CMK (cell line): Measurements from ENCODE around the gene SERTAD3.
"Not testable (repeated sequence)": the region's sequence is repeated elsewhere in the genome, so short reads cannot be mapped to it uniquely, and the experiment has no call there.

Experiments used
- DNase-seq: peaks from one replicate; pipeline ENCODE4 v3.0.0-alpha.2; 2010; ENCODE audit warnings: low read depth

The SERTAD3 gene, protein sequence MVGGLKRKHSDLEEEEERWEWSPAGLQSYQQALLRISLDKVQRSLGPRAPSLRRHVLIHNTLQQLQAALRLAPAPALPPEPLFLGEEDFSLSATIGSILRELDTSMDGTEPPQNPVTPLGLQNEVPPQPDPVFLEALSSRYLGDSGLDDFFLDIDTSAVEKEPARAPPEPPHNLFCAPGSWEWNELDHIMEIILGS

DNA sequence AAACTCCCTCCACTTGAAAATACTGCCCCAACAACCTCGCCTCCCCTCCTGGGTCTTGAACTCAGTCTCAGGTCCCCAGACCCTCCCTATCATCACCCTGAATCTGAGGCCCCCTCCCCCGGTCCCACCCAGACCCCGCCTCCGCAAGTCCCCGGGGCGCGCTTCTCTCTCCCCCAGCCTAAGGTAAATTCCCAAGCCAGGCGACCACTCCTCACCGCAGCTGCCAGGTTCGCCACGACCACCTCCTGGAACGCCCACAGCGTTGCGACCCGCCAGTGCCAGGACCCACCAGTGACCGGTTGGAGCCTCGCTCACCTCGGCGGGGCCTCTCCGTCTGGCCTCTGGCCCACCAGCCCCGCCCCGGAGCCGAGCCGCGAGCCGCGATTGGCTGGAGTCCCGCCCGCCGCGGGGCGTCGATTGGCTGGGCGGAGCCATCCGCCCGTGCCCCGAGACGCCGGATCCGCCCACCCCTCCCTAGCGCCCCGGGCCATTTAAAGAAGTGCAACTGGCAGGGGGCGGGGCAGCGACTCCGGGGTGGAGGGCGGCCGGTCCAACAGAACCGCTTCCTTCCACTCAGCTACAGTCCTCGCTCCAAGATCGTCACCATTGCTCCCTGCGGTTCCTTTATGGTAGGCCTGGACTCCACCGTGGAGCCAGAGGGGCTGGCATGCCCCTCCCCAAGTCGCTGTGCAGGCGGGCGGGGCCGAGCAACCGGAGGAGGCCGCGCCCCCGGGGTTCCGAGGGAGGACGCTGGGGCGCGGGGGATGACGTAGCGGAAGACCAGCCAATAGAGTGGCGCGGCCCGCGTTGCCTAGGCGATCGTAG lies at the start of gene SERTAD3:
SERTAD3 (minus strand) TSS at position 336 of the 825 bp plus-strand sequence. CDS start 2,255 bp downstream, outside the sequence.
- peak; percentile 83 for DNase-seq

DNA sequence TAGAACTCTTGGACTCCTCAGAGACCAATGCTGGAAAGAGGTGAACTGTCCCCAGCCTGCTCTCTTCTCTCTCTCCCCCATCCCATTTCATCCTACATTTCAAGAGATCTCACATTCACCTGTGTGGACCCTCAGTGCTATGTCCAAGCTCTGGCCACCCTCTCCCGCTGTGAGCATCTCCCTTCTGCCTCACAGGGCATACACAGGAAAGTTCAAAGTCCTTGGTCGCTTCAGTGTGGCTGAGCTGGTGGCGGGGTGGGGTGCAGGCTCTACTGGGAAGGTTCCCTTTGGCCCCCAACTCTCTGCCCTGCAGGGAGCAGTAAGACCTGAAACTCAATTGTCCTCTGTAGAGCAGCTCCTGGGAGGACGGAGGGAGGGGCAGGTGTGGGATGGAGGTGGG lies 49.6 kb upstream of the SERTAD3 start:
- DNase-seq, result no peak

DNA sequence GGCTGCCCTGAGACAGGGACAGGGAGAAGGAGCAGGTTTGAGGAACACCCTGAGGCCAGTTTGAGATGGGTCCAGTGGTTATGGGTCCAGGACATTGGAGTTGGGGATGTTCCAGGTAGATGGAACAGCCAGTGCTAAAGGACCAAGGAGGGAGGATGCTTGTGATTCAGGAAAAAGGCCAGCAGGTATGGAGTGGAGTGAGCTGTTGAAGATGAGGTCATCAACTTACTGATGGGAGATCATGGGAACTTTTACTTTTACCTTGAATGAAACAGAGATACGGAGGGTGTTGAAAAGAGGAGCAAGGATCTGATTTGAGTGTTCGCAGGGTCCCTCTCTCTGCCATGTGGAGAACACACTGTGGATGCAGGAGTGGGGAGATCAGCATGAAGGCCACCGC lies 48.1 kb upstream of the SERTAD3 start:
- no peak for DNase-seq

DNA sequence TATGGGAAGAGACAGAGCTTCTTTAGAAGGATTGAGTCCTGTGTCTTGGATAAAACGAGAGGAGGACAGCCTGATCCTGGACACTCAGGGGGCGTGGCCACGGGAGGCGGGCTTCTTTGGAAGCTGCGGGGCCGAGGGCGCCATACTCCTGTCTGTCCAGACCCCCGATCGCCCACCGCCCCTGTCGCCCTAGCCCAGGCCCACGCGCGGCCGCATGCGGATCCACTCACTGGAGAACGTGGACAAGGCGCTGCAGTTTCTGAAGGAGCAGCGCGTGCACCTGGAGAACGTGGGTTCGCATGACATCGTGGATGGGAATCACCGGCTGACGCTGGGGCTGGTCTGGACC lies 45.7 kb upstream of the SERTAD3 start:
- DNase-seq, result no peak

DNA sequence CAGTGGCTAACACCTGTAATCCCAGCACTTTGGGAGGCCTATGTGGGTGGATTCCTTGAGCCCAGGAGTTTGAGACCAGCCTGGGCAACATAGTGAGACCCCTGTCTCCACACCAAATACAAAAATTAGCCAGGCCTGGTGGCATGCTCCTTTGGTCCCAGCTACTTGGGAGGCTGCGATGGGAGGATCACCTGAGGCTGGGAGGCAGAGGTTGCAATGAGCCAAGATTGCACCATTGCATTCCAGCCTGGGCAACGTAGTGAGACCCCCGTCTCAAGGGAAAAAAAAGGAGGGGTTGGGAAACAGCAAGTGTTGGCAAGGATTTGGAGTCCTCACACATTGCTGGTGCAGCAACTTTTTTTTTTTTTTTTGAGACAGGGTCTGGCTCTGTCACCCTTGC lies 41.9 kb upstream of the SERTAD3 start:
- no peak for DNase-seq

DNA sequence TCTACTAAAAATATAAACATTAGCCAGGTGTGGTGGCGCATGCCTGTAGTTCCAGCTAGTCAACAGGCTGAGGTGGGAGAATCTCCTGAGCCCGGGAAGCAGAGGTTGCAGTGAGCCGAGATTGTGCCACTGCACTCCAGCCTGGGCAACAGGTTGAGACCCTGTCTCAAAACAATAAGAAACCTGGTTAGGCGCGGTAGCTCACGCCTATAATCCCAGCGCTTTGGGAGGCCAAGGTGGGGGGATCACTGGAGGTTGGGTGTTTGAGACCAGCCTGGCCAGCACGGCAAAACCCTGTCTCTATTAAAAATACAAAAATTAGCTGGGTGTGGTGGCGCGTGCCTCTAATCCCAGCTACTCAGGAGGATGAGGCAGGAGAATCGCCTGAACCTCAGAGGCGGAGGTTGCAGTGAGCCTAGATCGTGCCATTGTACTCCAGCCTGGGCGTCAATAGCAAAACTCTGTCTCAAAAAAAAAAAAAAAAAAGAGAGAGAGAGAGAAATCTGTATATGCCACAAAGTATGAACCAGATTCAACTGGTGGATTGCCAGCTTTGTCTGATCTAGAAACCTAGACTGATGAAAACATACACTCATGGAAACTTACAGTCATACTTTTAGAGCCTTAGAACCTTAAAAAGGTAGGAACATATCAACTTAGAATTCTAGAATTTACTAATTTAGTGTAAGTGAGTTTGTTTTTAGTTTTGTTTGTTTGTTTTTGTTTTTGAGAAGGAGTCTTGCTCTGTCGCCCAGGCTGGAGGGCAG lies 31.9 kb upstream of the SERTAD3 start:
- DNase-seq, result not testable (repeated sequence)

DNA sequence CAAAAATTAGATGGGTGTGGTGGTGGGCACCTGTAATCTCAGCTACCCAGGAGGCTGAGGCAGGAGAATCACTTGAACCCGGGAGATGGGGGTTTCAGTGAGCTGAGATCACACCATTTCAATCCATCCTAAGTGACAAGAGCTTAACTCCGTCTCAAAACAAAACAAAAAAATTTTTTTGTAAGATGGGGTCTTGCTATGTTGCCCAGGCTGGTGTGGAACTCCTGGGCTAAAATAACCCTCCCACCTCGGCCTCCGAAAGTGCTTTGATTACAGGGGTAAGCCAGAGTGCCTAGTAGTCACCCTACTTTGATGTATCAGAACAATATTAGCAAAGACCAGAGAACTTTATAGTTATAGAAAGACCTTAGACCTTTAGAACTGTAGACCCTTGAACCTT lies 30.6 kb upstream of the SERTAD3 start:
- DNase-seq, result no peak

DNA sequence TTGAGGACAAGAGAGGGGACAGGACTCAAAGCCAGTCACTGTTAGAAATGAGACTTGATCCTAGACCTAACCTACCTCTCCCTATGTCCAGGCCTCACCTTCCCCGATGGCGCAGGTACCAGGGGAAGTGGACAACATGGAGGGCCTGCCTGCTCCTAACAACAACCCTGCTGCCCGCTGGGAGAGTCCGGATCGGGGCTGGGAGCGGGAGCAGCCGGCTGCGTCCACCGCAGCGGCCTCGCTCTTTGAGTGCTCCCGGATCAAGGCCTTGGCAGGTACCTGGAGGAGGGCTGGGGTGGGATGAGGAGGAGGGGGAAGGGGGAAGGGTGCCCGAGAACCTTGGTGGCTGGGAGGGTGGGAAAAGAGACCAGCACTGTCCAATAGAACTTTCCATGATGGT lies 28.4 kb upstream of the SERTAD3 start:
- no peak for DNase-seq

DNA sequence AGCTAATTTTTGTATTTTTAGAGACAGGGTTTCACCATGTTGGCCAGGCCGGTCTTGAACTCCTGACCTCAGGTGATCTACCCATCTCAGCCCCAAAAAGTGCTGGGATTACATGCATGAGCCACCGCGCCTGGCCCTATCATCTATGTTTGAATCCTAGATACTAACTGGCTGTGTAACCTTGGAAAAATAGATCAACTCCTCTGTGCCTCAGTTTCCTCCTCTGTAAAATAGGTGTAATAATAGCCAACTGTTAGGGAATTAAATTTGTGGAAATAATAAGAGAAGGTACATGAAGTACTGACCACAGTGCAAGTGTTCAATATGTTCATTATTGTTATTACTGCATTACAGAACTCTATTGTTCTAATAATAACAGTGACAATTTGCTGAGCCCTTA lies 27.0 kb upstream of the SERTAD3 start:
- DNase-seq, result no peak

DNA sequence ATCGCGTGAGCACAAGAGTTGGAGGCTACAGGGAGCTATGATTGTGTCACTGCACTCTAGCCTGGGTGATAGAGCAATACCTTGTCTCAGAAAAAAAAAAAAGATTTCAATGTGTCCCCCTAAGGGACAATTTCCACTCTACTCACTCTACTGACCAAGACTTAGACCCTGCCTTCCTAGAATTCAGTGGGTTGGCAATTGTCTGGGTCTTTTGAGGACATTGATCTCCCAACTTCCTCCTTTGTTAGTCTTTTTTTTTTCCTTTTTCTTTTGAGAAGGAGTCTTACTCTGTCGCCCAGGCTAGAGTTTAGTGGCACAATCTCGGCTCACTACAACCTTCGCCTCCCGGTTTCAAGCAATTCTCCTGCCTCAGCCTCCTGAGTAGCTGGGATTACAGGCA lies 24.9 kb upstream of the SERTAD3 start:
- no peak for DNase-seq

DNA sequence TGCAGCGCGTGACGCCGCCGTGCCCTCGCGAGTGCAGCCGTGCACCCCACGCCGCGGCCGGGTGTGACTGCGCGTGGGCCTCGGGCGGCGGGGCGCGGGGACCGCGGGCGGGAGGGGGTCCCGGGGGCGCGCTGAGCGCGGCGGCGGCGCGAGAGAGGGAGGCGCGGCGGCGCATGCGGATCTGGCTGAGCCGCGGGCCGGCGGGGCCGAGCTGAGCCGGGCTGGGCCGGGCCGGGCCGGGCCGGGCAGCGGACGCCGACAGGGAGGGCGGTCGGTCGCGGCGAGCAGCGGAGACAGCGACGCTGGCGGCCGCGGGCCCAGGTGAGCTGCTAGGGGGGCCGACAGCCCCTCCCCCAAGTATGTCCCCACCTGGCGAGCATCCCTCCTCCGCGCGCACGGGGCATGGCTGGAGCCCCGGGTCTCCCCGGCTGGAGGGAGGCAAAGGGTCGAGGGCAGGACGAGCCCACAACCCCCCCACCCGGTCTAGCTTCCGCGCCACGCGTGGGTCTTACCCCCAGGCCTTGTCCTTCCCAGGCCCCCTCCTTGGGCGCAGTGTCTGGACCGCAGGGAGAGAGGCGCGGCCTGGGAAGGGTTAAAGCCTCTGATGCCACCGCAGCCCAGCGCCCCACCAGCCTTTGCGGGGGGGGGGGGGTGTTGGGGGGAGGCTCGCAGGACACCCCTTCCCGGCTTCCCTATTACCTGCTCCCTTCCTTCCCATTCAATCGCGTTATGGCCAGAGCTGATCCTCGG lies 23.0 kb upstream of the SERTAD3 start, which contains the start of gene SPTBN4:
SPTBN4 (plus strand) TSS at position 17 of the 750 bp plus-strand sequence. CDS start 5,621 bp downstream, outside the sequence.
- no peak for DNase-seq

DNA sequence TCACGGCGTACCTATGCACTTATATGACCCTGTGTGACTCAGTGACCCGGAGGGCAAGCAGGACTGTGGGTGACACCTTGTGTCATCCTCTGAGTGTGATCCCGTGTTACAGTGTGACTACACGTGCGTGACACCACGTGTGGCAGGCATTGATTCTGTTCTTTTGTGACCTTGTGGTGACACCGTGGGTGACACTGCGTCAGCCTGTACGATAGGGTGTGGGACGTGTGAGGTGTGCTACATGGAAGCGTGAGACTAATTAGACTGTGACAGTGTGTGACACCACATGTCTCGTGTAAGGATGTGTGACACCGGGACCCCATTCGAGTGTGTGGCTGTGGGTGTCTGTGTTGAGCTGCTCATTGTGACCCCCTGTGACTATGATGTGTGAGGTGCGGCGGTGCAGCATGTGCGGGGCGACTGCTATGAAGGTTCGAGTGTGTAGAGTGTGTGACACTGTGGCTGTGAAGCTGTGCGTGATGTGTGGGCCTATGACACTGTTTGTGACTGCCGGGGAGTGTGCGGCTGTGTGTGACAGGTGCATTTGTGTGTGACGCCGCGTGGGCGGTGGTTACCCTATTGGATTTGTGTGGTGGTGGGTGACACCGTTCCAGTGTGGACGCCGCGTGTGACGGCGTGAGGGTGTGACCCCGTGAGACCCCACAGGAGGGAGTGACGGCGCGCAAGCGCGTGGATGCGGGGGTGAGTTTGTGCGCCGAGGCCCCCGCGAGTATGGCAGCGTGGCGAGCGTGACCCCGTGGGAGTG lies 22.3 kb upstream of the SERTAD3 start:
- no peak for DNase-seq

DNA sequence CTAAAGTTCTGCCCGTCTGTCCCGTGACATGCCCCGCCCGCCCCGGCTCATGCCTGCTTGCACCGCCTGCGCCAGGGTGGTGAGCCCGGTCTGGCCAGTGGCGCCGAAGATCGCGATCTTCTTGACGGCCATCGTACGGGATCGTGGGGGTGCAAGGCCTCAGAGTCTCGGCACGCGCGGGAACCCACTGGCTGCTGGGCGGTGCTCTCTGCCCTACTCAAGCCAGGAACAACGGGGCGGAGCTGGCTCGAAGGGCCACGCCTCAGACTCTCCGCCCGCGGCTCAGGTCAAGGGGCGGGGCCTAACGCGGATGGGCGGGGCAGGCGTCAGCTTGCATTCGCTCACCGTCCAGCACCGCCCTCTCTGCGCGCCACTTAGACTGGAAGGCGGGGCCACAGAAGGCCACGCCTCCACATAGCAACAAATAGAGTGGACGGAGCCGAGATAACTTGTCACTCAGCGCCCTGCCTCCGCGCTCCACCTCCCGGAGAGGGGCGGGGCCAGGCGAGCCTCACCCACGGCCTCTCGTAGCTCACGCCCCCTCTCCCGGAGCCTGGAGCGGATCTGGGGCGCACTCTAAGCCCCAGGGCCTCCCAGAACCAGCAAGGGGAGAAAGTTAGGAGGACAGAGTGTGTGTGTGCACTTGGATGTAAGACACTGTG lies 21.6 kb upstream of the SERTAD3 start, which contains the start of gene BLVRB:
BLVRB (minus strand) TSS at position 189 of the 662 bp plus-strand sequence; CDS start at position 132, 57 bp downstream.
- DNase-seq, result peak; percentile 97

DNA sequence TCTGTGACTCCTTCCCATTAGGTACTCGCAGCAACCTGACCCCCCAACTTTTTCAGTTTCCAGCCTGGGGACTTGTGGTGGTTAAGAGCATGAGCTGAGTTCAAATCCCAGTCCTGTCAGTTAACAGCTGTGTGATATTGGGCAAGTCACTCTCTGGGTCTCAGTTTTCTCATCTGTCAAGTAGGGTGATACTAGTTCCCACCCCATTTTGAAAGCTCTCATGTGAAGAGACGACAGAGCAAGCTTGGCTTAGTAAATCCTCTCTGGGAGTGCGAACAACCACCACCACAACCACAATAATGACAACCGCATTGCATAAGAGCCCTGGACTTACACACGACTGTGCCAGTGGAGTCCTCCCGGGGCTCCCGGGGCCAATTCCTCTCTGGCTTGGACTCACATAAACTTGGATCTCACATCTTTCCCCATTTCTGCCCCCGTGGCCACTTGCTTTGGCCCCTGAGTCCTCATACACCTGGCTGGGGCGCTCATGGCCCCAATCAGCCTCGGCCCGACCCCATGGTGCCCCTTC lies 21.0 kb upstream of the SERTAD3 start:
- DNase-seq, result peak; percentile 58

DNA sequence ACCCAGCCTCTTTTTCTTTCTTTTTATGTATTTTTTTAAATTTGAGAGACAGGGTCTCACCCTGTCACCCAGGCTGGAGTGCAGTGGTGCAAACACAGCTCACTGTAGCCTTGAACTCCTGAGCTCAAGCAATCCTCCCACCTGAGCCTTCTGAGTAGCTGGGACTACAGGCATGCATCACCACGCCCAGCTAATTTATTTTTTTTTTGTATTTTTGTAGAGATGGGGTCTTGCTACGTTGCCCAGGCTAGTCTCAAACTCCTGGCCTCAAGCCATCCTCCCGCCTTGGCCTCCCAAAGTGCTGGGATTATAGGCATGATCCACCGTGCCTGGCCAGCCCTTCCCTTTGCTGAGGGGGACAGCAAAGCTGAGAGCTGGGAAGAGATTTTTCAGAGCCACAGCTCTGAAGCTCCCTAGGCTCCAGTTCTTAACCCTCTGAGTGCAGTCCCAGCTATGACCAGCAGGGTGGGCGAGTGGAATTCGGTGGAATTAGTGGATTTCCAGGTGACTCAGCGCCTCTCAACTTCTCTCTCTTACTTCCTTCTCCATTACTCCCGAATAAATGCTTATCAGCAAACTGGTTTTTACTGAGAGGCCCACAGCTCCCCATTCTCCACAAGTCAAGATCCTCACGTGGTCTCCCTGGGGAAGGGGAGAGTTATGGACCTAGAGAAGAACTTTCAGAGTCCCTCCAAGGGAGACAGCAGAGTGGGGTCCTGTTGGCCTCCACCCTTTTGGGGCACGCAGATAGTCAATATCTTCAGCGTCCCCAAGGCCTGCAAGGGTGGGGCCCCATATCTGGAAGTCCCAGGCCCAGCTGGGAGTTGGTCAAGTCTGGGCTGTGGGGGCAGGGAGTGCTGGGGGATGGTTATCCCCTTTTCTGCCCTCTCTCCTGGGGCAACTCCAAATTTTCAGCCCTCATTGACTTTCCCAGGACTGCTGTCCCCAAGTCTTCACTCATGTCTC lies 20.2 kb upstream of the SERTAD3 start:
- DNase-seq, result peak; percentile 75

DNA sequence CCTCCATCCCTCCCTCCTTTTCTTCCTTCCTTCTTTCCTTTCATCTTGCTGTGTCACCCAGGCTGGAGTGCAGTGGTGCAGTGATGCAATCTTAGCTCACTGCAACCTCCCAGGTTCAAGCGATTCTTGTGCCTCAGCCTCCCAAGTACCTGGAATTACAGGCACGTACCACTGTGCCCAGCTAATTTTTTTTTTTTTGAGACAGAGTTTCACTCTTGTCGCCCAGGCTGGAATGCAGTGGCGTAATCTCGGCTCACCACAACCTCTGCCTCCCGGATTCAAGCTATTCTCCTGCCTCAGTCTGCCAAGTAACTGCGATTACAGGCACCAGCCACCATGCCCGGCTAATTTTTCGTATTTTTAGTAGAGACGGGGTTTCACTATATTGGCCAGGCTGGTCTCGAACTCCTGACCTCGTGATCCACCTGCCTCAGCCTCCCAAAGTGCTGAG lies 19.5 kb upstream of the SERTAD3 start:
- not testable (repeated sequence) for DNase-seq

DNA sequence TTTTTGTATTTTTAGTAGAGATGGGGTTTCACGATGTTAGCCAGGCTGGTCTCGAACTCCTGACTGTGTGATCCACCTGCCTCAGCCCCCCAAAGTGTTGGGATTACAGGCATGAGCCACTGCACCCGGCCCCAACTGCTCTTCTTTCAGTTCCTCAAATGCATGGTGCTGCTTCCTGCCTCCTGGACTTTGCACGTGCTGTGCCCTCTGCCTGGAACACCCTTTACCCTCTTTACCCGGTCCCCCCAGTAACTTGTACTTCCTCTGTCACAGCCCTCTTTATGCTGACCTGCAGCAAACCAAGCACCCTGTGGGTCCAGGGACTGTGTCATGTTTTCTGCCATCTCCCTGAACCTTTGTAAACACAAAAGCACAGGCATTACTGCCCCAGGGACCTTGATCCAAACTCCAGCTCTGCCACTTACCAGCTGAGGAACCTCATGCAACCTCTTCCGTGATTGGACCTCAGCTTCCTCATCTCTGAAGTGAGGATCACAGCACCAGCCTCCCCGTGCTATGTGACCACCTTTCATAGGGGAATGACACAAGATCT lies 17.6 kb upstream of the SERTAD3 start:
- DNase-seq, result no peak

DNA sequence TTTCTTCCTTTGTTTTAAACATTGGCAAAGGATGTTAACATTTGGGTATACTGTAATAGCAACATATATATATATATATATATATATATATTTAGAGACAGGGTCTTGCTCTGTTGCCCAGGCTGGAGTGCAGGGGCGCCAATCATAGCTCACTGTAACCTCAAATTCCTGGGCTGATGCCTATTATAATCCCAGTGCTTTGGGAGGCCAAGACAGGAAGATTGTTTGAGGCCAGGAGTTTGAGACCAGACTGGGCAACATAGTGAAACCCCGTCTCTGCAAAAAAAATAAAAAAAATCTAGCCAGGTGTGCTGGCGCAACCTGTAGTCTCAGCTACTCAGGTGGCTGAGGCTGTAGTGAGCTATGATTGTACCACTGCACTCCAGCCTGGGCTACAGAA lies 16.1 kb upstream of the SERTAD3 start:
- no peak for DNase-seq

DNA sequence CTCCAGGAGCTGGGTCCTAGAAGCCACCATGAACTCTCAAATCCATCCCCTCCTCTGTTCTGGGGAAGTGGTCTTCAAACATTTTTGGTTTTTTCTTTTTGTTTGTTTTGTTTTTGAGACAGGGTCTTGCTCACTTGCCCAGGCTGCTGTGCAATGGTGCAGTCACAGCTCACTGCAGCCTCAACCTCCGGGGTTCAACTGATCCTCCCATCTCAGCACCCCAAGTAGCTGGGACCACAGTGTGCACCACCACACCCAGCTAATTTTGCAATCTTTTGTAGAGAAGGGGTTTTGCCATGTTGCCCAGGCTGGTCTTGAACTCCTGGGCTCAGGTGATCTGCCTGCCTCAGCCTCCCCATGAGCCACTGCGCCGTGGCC lies 14.5 kb upstream of the SERTAD3 start:
- DNase-seq, result no peak
